ENCODE results near the gene ARL4C. TPM values are rescaled to one million over a fixed set of nuclear protein-coding genes. Genes with fewer than 3 reads are reported as not detected.

The ARL4C gene
- total and polyA plus RNA-seq, 4 donors = 1.4 to 2.8 (median 2.1) TPM

DNA sequence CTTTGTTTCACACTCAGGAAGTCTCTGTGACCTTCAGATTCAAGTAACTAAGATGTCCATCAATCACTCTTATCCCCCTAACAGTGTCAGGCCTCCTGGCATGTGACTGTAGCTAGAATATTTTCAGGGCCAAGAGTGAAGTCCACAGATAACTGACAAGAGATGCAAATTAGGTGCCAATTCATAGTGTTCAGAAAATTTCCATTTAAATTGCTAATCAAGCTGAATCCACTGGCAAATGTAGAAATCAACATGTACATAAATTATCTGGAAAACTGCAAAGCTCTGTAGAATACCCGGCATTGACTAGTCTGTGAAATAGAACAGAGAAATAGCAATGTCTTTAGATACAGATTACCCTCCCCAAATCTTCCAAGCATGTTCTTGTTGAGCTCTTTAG lies 38.6 kb upstream of the ARL4C start:
- TF ChIP-seq SP1 (IDR thresholded peaks at IDR 0.05) (no peak), GABPA (IDR thresholded peaks at IDR 0.05 in 1 of 2, conservative IDR thresholded peaks at IDR 0.05 in 1 of 2) (no peak), EGR1 (IDR thresholded peaks at IDR 0.05; ENCODE audit: low read depth in 2 of 2) (no peak), JUND (IDR thresholded peaks at IDR 0.05) (no peak), RAD21 (IDR thresholded peaks at IDR 0.05) (no peak), RXRA (IDR thresholded peaks at IDR 0.05) (no peak), HNF4A (conservative IDR thresholded peaks at IDR 0.05) (no peak), YY1 (IDR thresholded peaks at IDR 0.05) (no peak), NR2F2 (IDR thresholded peaks at IDR 0.05) (no peak), TAF1 (conservative IDR thresholded peaks at IDR 0.05) (no peak), FOXA1 (IDR thresholded peaks at IDR 0.05) (no peak), FOXA2 (IDR thresholded peaks at IDR 0.05) (no peak), HNF4G (IDR thresholded peaks at IDR 0.05) (no peak)
- TF ChIP-seq, protein P1, sequence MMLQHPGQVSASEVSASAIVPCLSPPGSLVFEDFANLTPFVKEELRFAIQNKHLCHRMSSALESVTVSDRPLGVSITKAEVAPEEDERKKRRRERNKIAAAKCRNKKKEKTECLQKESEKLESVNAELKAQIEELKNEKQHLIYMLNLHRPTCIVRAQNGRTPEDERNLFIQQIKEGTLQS (IDR thresholded peaks at IDR 0.05) = no peak
- TF ChIP-seq, protein P2, sequence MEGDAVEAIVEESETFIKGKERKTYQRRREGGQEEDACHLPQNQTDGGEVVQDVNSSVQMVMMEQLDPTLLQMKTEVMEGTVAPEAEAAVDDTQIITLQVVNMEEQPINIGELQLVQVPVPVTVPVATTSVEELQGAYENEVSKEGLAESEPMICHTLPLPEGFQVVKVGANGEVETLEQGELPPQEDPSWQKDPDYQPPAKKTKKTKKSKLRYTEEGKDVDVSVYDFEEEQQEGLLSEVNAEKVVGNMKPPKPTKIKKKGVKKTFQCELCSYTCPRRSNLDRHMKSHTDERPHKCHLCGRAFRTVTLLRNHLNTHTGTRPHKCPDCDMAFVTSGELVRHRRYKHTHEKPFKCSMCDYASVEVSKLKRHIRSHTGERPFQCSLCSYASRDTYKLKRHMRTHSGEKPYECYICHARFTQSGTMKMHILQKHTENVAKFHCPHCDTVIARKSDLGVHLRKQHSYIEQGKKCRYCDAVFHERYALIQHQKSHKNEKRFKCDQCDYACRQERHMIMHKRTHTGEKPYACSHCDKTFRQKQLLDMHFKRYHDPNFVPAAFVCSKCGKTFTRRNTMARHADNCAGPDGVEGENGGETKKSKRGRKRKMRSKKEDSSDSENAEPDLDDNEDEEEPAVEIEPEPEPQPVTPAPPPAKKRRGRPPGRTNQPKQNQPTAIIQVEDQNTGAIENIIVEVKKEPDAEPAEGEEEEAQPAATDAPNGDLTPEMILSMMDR (IDR thresholded peaks at IDR 0.05; ENCODE audit: low read depth, low read length, missing input control) = no peak
- TF ChIP-seq, protein P3, sequence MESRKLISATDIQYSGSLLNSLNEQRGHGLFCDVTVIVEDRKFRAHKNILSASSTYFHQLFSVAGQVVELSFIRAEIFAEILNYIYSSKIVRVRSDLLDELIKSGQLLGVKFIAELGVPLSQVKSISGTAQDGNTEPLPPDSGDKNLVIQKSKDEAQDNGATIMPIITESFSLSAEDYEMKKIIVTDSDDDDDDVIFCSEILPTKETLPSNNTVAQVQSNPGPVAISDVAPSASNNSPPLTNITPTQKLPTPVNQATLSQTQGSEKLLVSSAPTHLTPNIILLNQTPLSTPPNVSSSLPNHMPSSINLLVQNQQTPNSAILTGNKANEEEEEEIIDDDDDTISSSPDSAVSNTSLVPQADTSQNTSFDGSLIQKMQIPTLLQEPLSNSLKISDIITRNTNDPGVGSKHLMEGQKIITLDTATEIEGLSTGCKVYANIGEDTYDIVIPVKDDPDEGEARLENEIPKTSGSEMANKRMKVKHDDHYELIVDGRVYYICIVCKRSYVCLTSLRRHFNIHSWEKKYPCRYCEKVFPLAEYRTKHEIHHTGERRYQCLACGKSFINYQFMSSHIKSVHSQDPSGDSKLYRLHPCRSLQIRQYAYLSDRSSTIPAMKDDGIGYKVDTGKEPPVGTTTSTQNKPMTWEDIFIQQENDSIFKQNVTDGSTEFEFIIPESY (IDR thresholded peaks at IDR 0.05) = no peak
- TF ChIP-seq, protein P4, sequence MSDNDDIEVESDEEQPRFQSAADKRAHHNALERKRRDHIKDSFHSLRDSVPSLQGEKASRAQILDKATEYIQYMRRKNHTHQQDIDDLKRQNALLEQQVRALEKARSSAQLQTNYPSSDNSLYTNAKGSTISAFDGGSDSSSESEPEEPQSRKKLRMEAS (IDR thresholded peaks at IDR 0.05) = no peak
- Histone ChIP-seq H3K9me3 (ENCODE audit: control insufficient read depth in 4 of 4, low read length in 3 of 4) (peaks cover 0 to 3% (median 0%) of the 10 kb centered on the region in 4 donors), H3K9ac (ENCODE audit: low read depth in 1 of 2, low read length in 2 of 2) (no peak overlapping the region), H3K36me3 (ENCODE audit: control insufficient read depth in 4 of 4, insufficient read depth in 3 of 4, low read depth in 1 of 4, low read length in 3 of 4) (no peaks in the 10 kb centered on the region), H3K4me3 (ENCODE audit: low read depth in 1 of 3, low read length in 3 of 3) (no peak overlapping the region), H3K27me3 (ENCODE audit: control insufficient read depth in 4 of 4, insufficient read depth in 4 of 4, low read length in 3 of 4) (no peaks in the 10 kb centered on the region), H3K27ac (ENCODE audit: low read depth in 1 of 2, low read length in 2 of 2) (no peak overlapping the region), H3K4me1 (ENCODE audit: control insufficient read depth in 4 of 4, insufficient read depth in 4 of 4, low read length in 3 of 4) (no peaks in the 10 kb centered on the region)
- WGBS = 88% methylated on average over 1 of the region's 1 CpG
- no peak for DNase-seq (ENCODE audit: low spot score)

DNA sequence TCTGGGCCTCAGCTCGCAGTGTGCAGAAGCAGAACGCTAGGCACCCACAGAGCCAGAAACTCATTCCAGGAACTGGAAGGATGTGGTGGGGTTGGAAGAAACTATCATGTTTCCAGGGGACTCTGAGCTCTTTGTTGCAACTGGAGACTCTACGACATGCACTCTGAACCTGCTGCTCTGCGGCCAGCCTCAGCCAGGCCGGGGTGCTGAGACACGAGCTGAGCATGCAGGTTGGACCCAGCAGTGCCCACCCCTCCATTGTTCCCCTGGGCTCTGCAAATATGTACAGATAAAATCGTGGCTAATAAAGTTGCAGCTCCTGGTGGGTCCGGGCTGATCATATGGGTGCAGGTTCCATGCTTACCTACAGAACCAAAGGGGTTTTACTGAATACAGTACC lies 37.6 kb upstream of the ARL4C start:
- 76% methylated on average over 8 of the region's 8 CpGs for WGBS
- H3K9ac ChIP-seq (ENCODE audit: low read depth in 1 of 2, low read length in 2 of 2) = no peak overlapping the region
- H3K27me3 ChIP-seq (ENCODE audit: control insufficient read depth in 4 of 4, insufficient read depth in 4 of 4, low read length in 3 of 4) = no peaks in the 10 kb centered on the region
- H3K4me1 ChIP-seq (ENCODE audit: control insufficient read depth in 4 of 4, insufficient read depth in 4 of 4, low read length in 3 of 4) = no peaks in the 10 kb centered on the region
- no peaks in the 10 kb centered on the region for H3K36me3 ChIP-seq (ENCODE audit: control insufficient read depth in 4 of 4, insufficient read depth in 3 of 4, low read depth in 1 of 4, low read length in 3 of 4)
- H3K9me3 ChIP-seq (ENCODE audit: control insufficient read depth in 4 of 4, low read length in 3 of 4) = peaks cover 0 to 3% (median 0%) of the 10 kb centered on the region in 4 donors
- no peak overlapping the region for H3K4me3 ChIP-seq (ENCODE audit: low read depth in 1 of 3, low read length in 3 of 3)
- H3K27ac ChIP-seq (ENCODE audit: low read depth in 1 of 2, low read length in 2 of 2) = no peak overlapping the region
- DNase-seq (ENCODE audit: low spot score) = no peak
- no peak for TF ChIP-seq YY1 (IDR thresholded peaks at IDR 0.05)

All from liver (tissue), 9 donors.